Panc1 (cell line): ENCODE measurements around the gene SCARF1.
"Not testable (repeated sequence)": the region's sequence is repeated elsewhere in the genome, so short reads cannot be mapped to it uniquely, and the experiment has no call there.

Source experiments
- CTCF ChIP-seq: fragments of 450-650 bp; IDR thresholded peaks from 2 replicates; pipeline ENCODE4 v1.5.1; 2017; ENCODE audit warnings: mild to moderate bottlenecking
- POLR2AphosphoS5 ChIP-seq: IDR thresholded peaks from 2 replicates; pipeline ENCODE4 v1.6.1; 2012; ENCODE audit warnings: mild to moderate bottlenecking, low read depth, low read length, moderate library complexity
- REST ChIP-seq, 2 experiments: IDR thresholded peaks; 2 replicates each; pipeline ENCODE4 v1.6.1; 2011 to 2012; ENCODE audit warnings: low read depth in 2 of 2, control low read depth in 1 of 2, low read length in 1 of 2, mild to moderate bottlenecking in 1 of 2, moderate library complexity in 1 of 2; ENCODE audit not compliant: insufficient read depth in 1 of 2

GRCh38 chr17:1652794-1653193, 7.3 kb upstream of the SCARF1 start:
- TF ChIP-seq CTCF; POLR2AphosphoS5; REST (IDR thresholded peaks at IDR 0.05; ENCODE audit: insufficient read depth in 1 of 2, low read depth in 2 of 2, low read length in 1 of 2): not testable (repeated sequence)
